ENCODE results near the gene LAMB2.

The LAMB2 gene

GRCh38 chr3:49119439-49119838, 13.4 kb downstream of the LAMB2 start:
- peak overlapping the region; percentile 79 for H3K4me3 ChIP-seq (replicated peaks; ENCODE audit: low read depth, low read length)
- TF ChIP-seq CTCF (IDR thresholded peaks at IDR 0.05; ENCODE audit: insufficient read depth, low read length, poor library complexity, severe bottlenecking): no peak
- H3K36me3 ChIP-seq (ENCODE audit: control insufficient read depth, insufficient read depth, low read length): peaks cover 28% of the 10 kb centered on the region

GRCh38 chr3:49119036-49119435, 13.8 kb downstream of the LAMB2 start:
- Histone ChIP-seq H3K4me3 (replicated peaks; ENCODE audit: low read depth, low read length) (no peak overlapping the region), H3K36me3 (ENCODE audit: control insufficient read depth, insufficient read depth, low read length) (peaks cover 32% of the 10 kb centered on the region), H3K27me3 (replicated peaks; ENCODE audit: control insufficient read depth, insufficient read depth, low read length) (no peaks in the 10 kb centered on the region)
- no peak for DNase-seq (ENCODE audit: extremely low read depth, insufficient read length)
- no peak for TF ChIP-seq CTCF (IDR thresholded peaks at IDR 0.05; ENCODE audit: insufficient read depth, low read length, poor library complexity, severe bottlenecking)

More at GRCh38 chr3:49119439-49119838, 13.4 kb downstream of the LAMB2 start:
- no peak for DNase-seq (ENCODE audit: extremely low read depth, insufficient read length)
- no peaks in the 10 kb centered on the region for H3K27me3 ChIP-seq (replicated peaks; ENCODE audit: control insufficient read depth, insufficient read depth, low read length)

- Histone ChIP-seq H3K36me3 (ENCODE audit: control insufficient read depth, insufficient read depth, low read length) (peaks cover 62% of the 10 kb centered on the region), H3K27me3 (replicated peaks; ENCODE audit: control insufficient read depth, insufficient read depth, low read length) (no peaks in the 10 kb centered on the region), H3K4me3 (replicated peaks; ENCODE audit: low read depth, low read length) (no peak overlapping the region)
- no peak for TF ChIP-seq CTCF (IDR thresholded peaks at IDR 0.05; ENCODE audit: insufficient read depth, low read length, poor library complexity, severe bottlenecking)
- no peak for DNase-seq (ENCODE audit: extremely low read depth, insufficient read length)
These were observed 20.6 kb downstream of the LAMB2 start for GRCh38 chr3:49112262-49112661.

DNA sequence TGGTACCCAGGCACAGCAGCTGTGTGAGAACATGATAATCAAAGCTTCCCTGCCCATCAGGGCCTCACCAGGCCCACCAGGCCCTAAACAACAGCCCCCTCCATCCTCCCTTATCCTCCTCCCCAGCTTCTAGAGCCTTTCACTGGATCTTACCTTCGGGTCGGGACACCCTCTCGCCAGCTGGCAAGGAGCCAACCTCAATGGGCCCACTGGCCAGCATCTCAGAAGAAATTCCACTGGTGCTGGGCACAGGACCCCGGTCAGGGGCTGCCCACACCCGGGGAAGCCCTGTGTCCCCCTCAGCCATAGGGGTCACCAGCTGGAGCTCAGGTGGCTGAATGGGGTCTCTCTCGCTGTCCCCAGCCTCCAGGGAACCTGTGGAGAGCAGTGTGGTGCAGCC, 21.5 kb downstream of the LAMB2 start:
- H3K4me3 ChIP-seq (replicated peaks; ENCODE audit: low read depth, low read length): no peak overlapping the region
- H3K27me3 ChIP-seq (replicated peaks; ENCODE audit: control insufficient read depth, insufficient read depth, low read length): no peaks in the 10 kb centered on the region
- no peak for TF ChIP-seq CTCF (IDR thresholded peaks at IDR 0.05; ENCODE audit: insufficient read depth, low read length, poor library complexity, severe bottlenecking)
- peaks cover 55% of the 10 kb centered on the region for H3K36me3 ChIP-seq (ENCODE audit: control insufficient read depth, insufficient read depth, low read length)
- no peak for DNase-seq (ENCODE audit: extremely low read depth, insufficient read length)

DNA sequence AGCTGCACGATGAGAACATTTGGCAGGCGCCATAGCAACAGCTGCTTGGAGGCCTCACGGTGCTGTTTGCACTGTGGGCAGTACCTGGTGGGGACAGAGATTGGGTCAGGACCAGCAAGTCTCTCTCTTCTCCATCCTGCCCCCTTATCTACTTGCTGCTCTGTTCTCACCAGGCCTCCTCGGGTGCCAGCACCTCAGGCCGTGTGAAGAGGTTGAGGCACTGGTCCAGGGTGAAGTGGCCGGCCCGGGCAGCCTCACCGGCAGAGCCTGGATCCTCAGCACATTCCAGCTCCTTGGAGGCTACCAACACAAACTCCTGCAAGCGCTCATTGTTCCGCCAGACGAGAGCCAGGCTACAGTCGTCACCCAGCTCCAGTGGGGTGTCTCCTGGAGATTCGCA, 22.1 kb downstream of the LAMB2 start:
- no peak for TF ChIP-seq CTCF (IDR thresholded peaks at IDR 0.05; ENCODE audit: insufficient read depth, low read length, poor library complexity, severe bottlenecking)
- H3K27me3 ChIP-seq (replicated peaks; ENCODE audit: control insufficient read depth, insufficient read depth, low read length): no peaks in the 10 kb centered on the region
- H3K4me3 ChIP-seq (replicated peaks; ENCODE audit: low read depth, low read length): no peak overlapping the region
- H3K36me3 ChIP-seq (ENCODE audit: control insufficient read depth, insufficient read depth, low read length): peaks cover 51% of the 10 kb centered on the region
- no peak for DNase-seq (ENCODE audit: extremely low read depth, insufficient read length)

- TF ChIP-seq CTCF (IDR thresholded peaks at IDR 0.05; ENCODE audit: insufficient read depth, low read length, poor library complexity, severe bottlenecking): no peak
- DNase-seq (ENCODE audit: extremely low read depth, insufficient read length): no peak
- peaks cover 32% of the 10 kb centered on the region for H3K36me3 ChIP-seq (ENCODE audit: control insufficient read depth, insufficient read depth, low read length)
- H3K27me3 ChIP-seq (replicated peaks; ENCODE audit: control insufficient read depth, insufficient read depth, low read length): no peaks in the 10 kb centered on the region
- no peak overlapping the region for H3K4me3 ChIP-seq (replicated peaks; ENCODE audit: low read depth, low read length)
These were observed 24.5 kb downstream of the LAMB2 start for GRCh38 chr3:49108346-49108745.
